Calu3 (cell line): ENCODE results near the gene GLIS1. TPM values are rescaled to one million over a fixed set of nuclear protein-coding genes. Genes with fewer than 3 reads are reported as not detected.

Experiments used
- BruUV-seq: library from RNA; stranded (reverse); fragments of 400-500 nt; replicated peaks from 2 replicates; lab custom pipeline; 2021; lab: Mats Ljungman, UMichigan
- CTCF ChIA-PET: fragments of 300-600 bp; sonication (Branson Sonifier 250); formaldehyde crosslinking; loops from one replicate; lab custom pipeline; 2022; ENCODE audit warnings: antibody characterized with exemption; lab: Charles Lee
- DNase-seq: peaks from one replicate; pipeline ENCODE4 v3.0.0; 2022
- H3K27ac Mint-ChIP-seq: one replicate; pipeline ENCODE4 v1.8.0; 2022; ENCODE audit warnings: mixed read lengths; ENCODE audit not compliant: unreplicated experiment
- H3K27me3 Mint-ChIP-seq: one replicate; pipeline ENCODE4 v1.8.0; 2022; ENCODE audit warnings: mixed read lengths; ENCODE audit not compliant: unreplicated experiment
- H3K36me3 Mint-ChIP-seq: one replicate; pipeline ENCODE4 v1.8.0; 2022; ENCODE audit warnings: mild to moderate bottlenecking, moderate library complexity, mixed read lengths; ENCODE audit not compliant: insufficient read depth, unreplicated experiment
- H3K4me1 Mint-ChIP-seq: one replicate; pipeline ENCODE4 v1.8.0; 2022; ENCODE audit warnings: mild to moderate bottlenecking, low read depth, mixed read lengths; ENCODE audit not compliant: unreplicated experiment
- H3K4me3 Mint-ChIP-seq: one replicate; pipeline ENCODE4 v1.8.0; 2022; ENCODE audit warnings: mild to moderate bottlenecking, low read depth, moderate library complexity, mixed read lengths; ENCODE audit not compliant: unreplicated experiment
- H3K9me3 Mint-ChIP-seq: one replicate; pipeline ENCODE4 v1.8.0; 2022; ENCODE audit warnings: low read depth, mixed read lengths; ENCODE audit not compliant: unreplicated experiment
- intact Hi-C: fragments of 100-400 bp; cut with micrococcal nuclease; formaldehyde crosslinking; loops from one replicate; pipeline ENCODE4 v1.10.0; 2022; ENCODE audit not compliant: unreplicated experiment
- total RNA-seq: library from RNA; stranded (reverse); gene quantifications from 2 replicates; pipeline ENCODE4 v1.2.3, GENCODE V29; 2022
- TF ChIP-seq, protein P1 (sequence below): fragments of 200-600 bp; IDR thresholded peaks from one replicate; pipeline ENCODE4 v1.8.0; 2022; ENCODE audit warnings: antibody characterized with exemption; ENCODE audit not compliant: unreplicated experiment

The GLIS1 gene
- total RNA-seq, 1 experiment from 2014 or later, result not detected

DNA sequence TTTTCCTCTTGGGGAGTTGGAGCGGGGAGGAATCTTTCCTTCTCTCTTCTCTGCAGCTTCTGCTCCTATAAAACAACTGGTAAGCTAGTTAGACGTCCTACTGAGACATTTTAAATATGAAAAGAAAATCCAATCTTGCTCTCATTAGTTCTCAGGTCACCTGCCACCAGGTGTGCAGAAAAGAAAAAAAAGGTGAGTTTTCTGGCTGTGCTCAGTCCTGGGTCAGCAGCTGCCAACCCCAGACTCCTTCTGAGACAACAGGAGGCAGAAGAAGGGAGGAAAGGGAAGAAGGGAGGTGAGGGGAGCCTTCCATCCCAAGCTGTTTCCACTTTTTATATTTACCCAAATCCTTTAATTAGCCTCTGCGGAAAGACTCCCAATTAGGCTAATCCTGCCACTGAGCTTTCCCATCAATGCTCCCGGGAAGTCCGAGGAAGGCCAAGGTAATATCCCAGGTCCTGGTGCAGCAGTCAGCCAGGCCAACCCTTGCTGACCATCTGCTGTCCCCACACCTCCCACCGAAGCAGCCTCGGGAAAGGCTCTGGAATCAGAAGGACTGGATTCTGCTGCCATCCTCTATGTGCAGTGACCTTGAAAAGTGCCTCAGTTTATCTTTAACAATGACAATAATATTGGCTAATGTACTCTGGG lies 33.4 kb downstream of the GLIS1 start:
- intact Hi-C loops, result no loop called here
- DNase-seq, result no peak
- no peaks in the 10 kb centered on the region for H3K36me3 Mint-ChIP-seq
- no peak overlapping the region for H3K4me3 Mint-ChIP-seq
- H3K4me1 Mint-ChIP-seq, result no peaks in the 10 kb centered on the region
- H3K27ac Mint-ChIP-seq, result no peak overlapping the region
- no peaks in the 10 kb centered on the region for H3K9me3 Mint-ChIP-seq
- TF ChIP-seq, protein P1, sequence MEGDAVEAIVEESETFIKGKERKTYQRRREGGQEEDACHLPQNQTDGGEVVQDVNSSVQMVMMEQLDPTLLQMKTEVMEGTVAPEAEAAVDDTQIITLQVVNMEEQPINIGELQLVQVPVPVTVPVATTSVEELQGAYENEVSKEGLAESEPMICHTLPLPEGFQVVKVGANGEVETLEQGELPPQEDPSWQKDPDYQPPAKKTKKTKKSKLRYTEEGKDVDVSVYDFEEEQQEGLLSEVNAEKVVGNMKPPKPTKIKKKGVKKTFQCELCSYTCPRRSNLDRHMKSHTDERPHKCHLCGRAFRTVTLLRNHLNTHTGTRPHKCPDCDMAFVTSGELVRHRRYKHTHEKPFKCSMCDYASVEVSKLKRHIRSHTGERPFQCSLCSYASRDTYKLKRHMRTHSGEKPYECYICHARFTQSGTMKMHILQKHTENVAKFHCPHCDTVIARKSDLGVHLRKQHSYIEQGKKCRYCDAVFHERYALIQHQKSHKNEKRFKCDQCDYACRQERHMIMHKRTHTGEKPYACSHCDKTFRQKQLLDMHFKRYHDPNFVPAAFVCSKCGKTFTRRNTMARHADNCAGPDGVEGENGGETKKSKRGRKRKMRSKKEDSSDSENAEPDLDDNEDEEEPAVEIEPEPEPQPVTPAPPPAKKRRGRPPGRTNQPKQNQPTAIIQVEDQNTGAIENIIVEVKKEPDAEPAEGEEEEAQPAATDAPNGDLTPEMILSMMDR, result no peak
- H3K27me3 Mint-ChIP-seq, result peaks cover 98% of the 10 kb centered on the region
- CTCF ChIA-PET, result no interaction called here
- no TSS peak for BruUV-seq

GRCh38 chr1:53704804-53705445 lies 34.0 kb downstream of the GLIS1 start:
- no peaks in the 10 kb centered on the region for H3K9me3 Mint-ChIP-seq
- BruUV-seq, result no TSS peak
- CTCF ChIA-PET, result no interaction called here
- no peak for DNase-seq
- no peak overlapping the region for H3K4me3 Mint-ChIP-seq
- H3K27ac Mint-ChIP-seq, result no peak overlapping the region
- peaks cover 98% of the 10 kb centered on the region for H3K27me3 Mint-ChIP-seq
- TF ChIP-seq, protein P1, result no peak
- H3K36me3 Mint-ChIP-seq, result no peaks in the 10 kb centered on the region
- no peaks in the 10 kb centered on the region for H3K4me1 Mint-ChIP-seq
- intact Hi-C loops, result no loop called here

GRCh38 chr1:53704304-53704703 lies 34.7 kb downstream of the GLIS1 start:
- no peaks in the 10 kb centered on the region for H3K36me3 Mint-ChIP-seq
- H3K9me3 Mint-ChIP-seq, result no peaks in the 10 kb centered on the region
- no TSS peak for BruUV-seq
- CTCF ChIA-PET, result no interaction called here
- peaks cover 97% of the 10 kb centered on the region for H3K27me3 Mint-ChIP-seq
- TF ChIP-seq, protein P1, result no peak
- DNase-seq, result no peak
- intact Hi-C loops, result no loop called here
- H3K4me3 Mint-ChIP-seq, result no peak overlapping the region
- no peaks in the 10 kb centered on the region for H3K4me1 Mint-ChIP-seq
- H3K27ac Mint-ChIP-seq, result no peak overlapping the region

DNA sequence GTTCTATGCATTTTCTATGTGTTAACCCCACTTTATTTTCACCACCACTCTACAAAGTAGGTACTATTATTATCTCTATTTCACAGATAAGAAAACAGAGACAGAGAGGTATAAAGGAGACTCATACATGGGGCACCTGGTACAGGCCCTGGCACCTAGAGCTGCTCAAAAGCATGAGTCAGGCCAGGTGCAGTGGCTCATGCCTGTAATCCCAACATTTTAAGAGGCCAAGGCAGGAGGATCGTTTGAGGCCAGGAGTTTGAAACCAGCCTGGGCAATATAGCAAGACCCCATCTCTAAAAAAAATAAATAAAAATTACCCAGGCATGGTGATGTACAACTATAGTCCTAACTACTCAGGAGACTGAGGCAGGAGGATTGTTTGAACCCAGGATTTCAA lies 35.8 kb downstream of the GLIS1 start:
- DNase-seq, result no peak

More for the DNA sequence above, 35.8 kb downstream of the GLIS1 start:
- no peaks in the 10 kb centered on the region for H3K36me3 Mint-ChIP-seq
- CTCF ChIA-PET, result interaction anchor here (0.6 kb wide), 1 partner anchor 437 kb away, joined by 3 read pairs; no protein-coding TSS in a partner anchor
- H3K4me3 Mint-ChIP-seq, result no peak overlapping the region
- H3K27me3 Mint-ChIP-seq, result peaks cover 97% of the 10 kb centered on the region
- intact Hi-C loops, result no loop called here
- TF ChIP-seq, protein P1, result no peak
- H3K9me3 Mint-ChIP-seq, result no peaks in the 10 kb centered on the region
- H3K4me1 Mint-ChIP-seq, result no peaks in the 10 kb centered on the region
- BruUV-seq, result no TSS peak
- no peak overlapping the region for H3K27ac Mint-ChIP-seq
